Measurements from ENCODE around the gene ADH5. TPM values are rescaled to one million over a fixed set of nuclear protein-coding genes. Genes with fewer than 3 reads are reported as not detected.

The ADH5 gene
- total and polyA plus RNA-seq, 9 of the 15 experiments (the other 6 are each of a cell fraction or from before 2014, with no cell fraction given): 115 to 310 (median 200) TPM

DNA sequence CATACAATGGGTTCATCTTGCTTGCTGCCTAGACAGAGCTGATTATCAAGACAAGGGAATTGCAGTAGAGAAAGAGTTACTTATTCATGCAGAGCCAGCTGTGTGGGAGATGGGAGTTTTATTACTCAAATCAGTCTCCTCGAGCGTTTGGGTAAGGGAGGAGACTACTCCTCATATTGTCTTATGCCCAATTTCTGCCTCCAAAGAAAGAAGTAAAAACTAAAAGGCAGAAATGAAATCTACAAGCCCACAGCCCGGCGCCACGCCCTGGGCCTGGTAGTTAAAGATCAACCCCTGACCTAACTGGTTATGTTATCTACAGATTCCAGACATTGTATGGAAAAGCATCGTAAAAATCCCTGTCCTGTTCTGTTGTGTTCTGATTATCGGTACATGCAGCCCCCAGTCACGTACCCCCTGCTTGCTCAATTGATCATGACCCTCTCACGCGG is 64.8 kb downstream of the ADH5 start (continued):
- TF ChIP-seq SMAD4 (CRISPR knock-in tag; conservative IDR thresholded peaks at IDR 0.05) (peak; percentile 83), SMARCE1 (IDR thresholded peaks at IDR 0.05) (peak; percentile 83), CCNT2 (IDR thresholded peaks at IDR 0.05; ENCODE audit: borderline replicate concordance, extremely low read depth, insufficient read length, low read depth, low read length) (peak; percentile 41), TAL1 (IDR thresholded peaks at IDR 0.05) (peak; percentile 93), RCOR1 (IDR thresholded peaks at IDR 0.05; ENCODE audit: borderline replicate concordance in 1 of 2, low read depth in 2 of 2, low read length in 2 of 2) (peak in 1 of 2 experiments; percentile 88; a peak in 2 of 4 replicates), FOSL1 (tag; conservative IDR thresholded peaks at IDR 0.05) (peak; percentile 24; the same call in 1 of the 2 replicates), NCOR1 (IDR thresholded peaks at IDR 0.05) (peak; percentile 91), ZNF766 (CRISPR knock-in tag; conservative IDR thresholded peaks at IDR 0.05) (0 out of 2 replicates have a peak, but pooled peaks have one; percentile 52), HDAC2 (IDR thresholded peaks at IDR 0.05) (peak; percentile 83; the same call in 1 of the 2 replicates), CTBP1 (IDR thresholded peaks at IDR 0.05; ENCODE audit: borderline replicate concordance) (peak; percentile 32; the same call in 1 of the 2 replicates), NR2C1 (IDR thresholded peaks at IDR 0.05) (peak; percentile 55; the same call in 1 of the 2 replicates), NR2C1 (tag; IDR thresholded peaks at IDR 0.05) (peak; percentile 68), EP300 (IDR thresholded peaks at IDR 0.05; ENCODE audit: low read length) (peak; percentile 79)
- TF ChIP-seq, protein P1, sequence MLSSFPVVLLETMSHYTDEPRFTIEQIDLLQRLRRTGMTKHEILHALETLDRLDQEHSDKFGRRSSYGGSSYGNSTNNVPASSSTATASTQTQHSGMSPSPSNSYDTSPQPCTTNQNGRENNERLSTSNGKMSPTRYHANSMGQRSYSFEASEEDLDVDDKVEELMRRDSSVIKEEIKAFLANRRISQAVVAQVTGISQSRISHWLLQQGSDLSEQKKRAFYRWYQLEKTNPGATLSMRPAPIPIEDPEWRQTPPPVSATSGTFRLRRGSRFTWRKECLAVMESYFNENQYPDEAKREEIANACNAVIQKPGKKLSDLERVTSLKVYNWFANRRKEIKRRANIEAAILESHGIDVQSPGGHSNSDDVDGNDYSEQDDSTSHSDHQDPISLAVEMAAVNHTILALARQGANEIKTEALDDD (IDR thresholded peaks at IDR 0.05): peak; percentile 98
